Eye (tissue), 1 donor: ENCODE data around the gene AMOTL1.

Source experiments
- DNase-seq: peaks from one replicate; pipeline ENCODE4 v3.0.0-alpha.2; 2015

AMOTL1 gene

GRCh38 chr11:94767701-94768601 lies at the start of gene AMOTL1:
TSS of gene AMOTL1 (plus strand) at chr11:94768356. CDS start at chr11:94768512, 156 bp downstream.
- peak; percentile 97 for DNase-seq

GRCh38 chr11:94719876-94720275 lies 48.3 kb upstream of the AMOTL1 start:
- DNase-seq = no peak

GRCh38 chr11:94721565-94722292 lies 46.4 kb upstream of the AMOTL1 start:
- DNase-seq = no peak

GRCh38 chr11:94722735-94723134 lies 45.4 kb upstream of the AMOTL1 start:
- no peak for DNase-seq

- no peak for DNase-seq
Observed at GRCh38 chr11:94725097-94725496, 43.1 kb upstream of the AMOTL1 start.

- DNase-seq = peak; percentile 62
Observed at GRCh38 chr11:94727819-94728218, 40.3 kb upstream of the AMOTL1 start.

GRCh38 chr11:94728541-94728940 lies 39.6 kb upstream of the AMOTL1 start:
- no peak for DNase-seq

- no peak for DNase-seq
Observed at GRCh38 chr11:94728966-94729751, 39.0 kb upstream of the AMOTL1 start.

- peak; percentile 56 for DNase-seq
Observed at GRCh38 chr11:94730153-94730552, 38.0 kb upstream of the AMOTL1 start.

- no peak for DNase-seq
Observed at GRCh38 chr11:94731880-94732601, 36.1 kb upstream of the AMOTL1 start.

- DNase-seq = peak; percentile 27
Observed at GRCh38 chr11:94732617-94733281, 35.4 kb upstream of the AMOTL1 start.

GRCh38 chr11:94734563-94735275 lies 33.4 kb upstream of the AMOTL1 start:
- peak; percentile 54 for DNase-seq

- no peak for DNase-seq
Observed at GRCh38 chr11:94735907-94736306, 32.2 kb upstream of the AMOTL1 start.

- no peak for DNase-seq
Observed at GRCh38 chr11:94737171-94737611, 31.0 kb upstream of the AMOTL1 start.

GRCh38 chr11:94738746-94739145 lies 29.4 kb upstream of the AMOTL1 start:
- no peak for DNase-seq

GRCh38 chr11:94739331-94739730 lies 28.8 kb upstream of the AMOTL1 start:
- DNase-seq = peak; percentile 45

- peak; percentile 87 for DNase-seq
Observed at GRCh38 chr11:94740083-94741021, 27.8 kb upstream of the AMOTL1 start.

GRCh38 chr11:94741022-94741679 lies 27.0 kb upstream of the AMOTL1 start:
- peak; percentile 89 for DNase-seq

GRCh38 chr11:94742665-94743064 lies 25.5 kb upstream of the AMOTL1 start:
- no peak for DNase-seq
